ENCODE data around the gene CHD9.
"Not testable (repeated sequence)": the region's sequence is repeated elsewhere in the genome, so short reads cannot be mapped to it uniquely, and the experiment has no call there.

Gene CHD9

GRCh38 chr16:53209877-53210276, 155.1 kb downstream of the CHD9 start:
- DNase-seq: no peak

GRCh38 chr16:53211253-53211652, 156.5 kb downstream of the CHD9 start:
- DNase-seq: no peak

- DNase-seq: no peak
Measured at GRCh38 chr16:53212893-53213223, 158.1 kb downstream of the CHD9 start.

- DNase-seq: no peak
Measured at GRCh38 chr16:53213542-53213941, 158.8 kb downstream of the CHD9 start.

GRCh38 chr16:53216798-53217197, 162.0 kb downstream of the CHD9 start:
- no peak for DNase-seq

- DNase-seq: no peak
Measured at GRCh38 chr16:53219371-53219770, 164.6 kb downstream of the CHD9 start.

GRCh38 chr16:53219795-53220454, 165.1 kb downstream of the CHD9 start:
- no peak for DNase-seq

- DNase-seq: no peak
Measured at GRCh38 chr16:53220585-53220984, 165.8 kb downstream of the CHD9 start.

GRCh38 chr16:53224951-53225533, 170.3 kb downstream of the CHD9 start:
- DNase-seq: no peak

GRCh38 chr16:53232826-53233529, 178.2 kb downstream of the CHD9 start:
- DNase-seq: no peak

- DNase-seq: no peak
Measured at GRCh38 chr16:53234836-53235235, 180.0 kb downstream of the CHD9 start.

- DNase-seq: no peak
Measured at GRCh38 chr16:53235851-53236250, 181.1 kb downstream of the CHD9 start.

- no peak for DNase-seq
Measured at GRCh38 chr16:53249331-53249730, 194.5 kb downstream of the CHD9 start.

GRCh38 chr16:53257001-53257400, 202.2 kb downstream of the CHD9 start:
- DNase-seq: no peak

GRCh38 chr16:53258809-53259208, 204.0 kb downstream of the CHD9 start:
- no peak for DNase-seq

- no peak for DNase-seq
Measured at GRCh38 chr16:53261276-53261675, 206.5 kb downstream of the CHD9 start.

GRCh38 chr16:53262645-53263044, 207.9 kb downstream of the CHD9 start:
- DNase-seq: no peak

- no peak for DNase-seq
Measured at GRCh38 chr16:53266156-53266555, 211.4 kb downstream of the CHD9 start.

GRCh38 chr16:53278498-53278897, 223.7 kb downstream of the CHD9 start:
- not testable (repeated sequence) for DNase-seq

GRCh38 chr16:53281280-53281679, 226.5 kb downstream of the CHD9 start:
- DNase-seq: no peak

- DNase-seq: no peak
Measured at GRCh38 chr16:53281859-53282258, 227.1 kb downstream of the CHD9 start.

GRCh38 chr16:53282328-53282727, 227.5 kb downstream of the CHD9 start:
- DNase-seq: no peak

GRCh38 chr16:53282975-53283946, 228.5 kb downstream of the CHD9 start:
- DNase-seq: no peak
